ENCODE results near the gene TMEM219.

- TF ChIP-seq CTCF (IDR thresholded peaks at IDR 0.05) = no peak
- TF ChIP-seq POLR2A (IDR thresholded peaks at IDR 0.05) = no peak
Measured at GRCh38 chr16:29989111-29989858, 27.4 kb downstream of the TMEM219 start.

Data from transverse colon (tissue), 3 donors.